Esophagus mucosa (tissue), 1 donor: Measurements from ENCODE around the gene RPL10A. TPM values are rescaled to one million over a fixed set of nuclear protein-coding genes. Genes with fewer than 3 reads are reported as not detected.
A peak's percentile ranks its signal among the peaks of the same experiment; 100 is the strongest.

Source experiments
- ATAC-seq: fragments of 200-7000 bp; cut with Tn5 transposase; one replicate; pipeline ENCODE4 v1.9.1; 2020
- total RNA-seq: library from RNA; stranded (reverse); gene quantifications from one replicate; pipeline ENCODE4 v1.2.4, GENCODE V29; 2023
- donor health status: DM: yes; HTN: yes; CAD: no.

RPL10A gene
- total RNA-seq, 1 donor from 2014 or later, result 1,723 TPM

- peak; percentile 53 for ATAC-seq
Measured at GRCh38 chr6:35449287-35449881, 18.8 kb upstream of the RPL10A start.

- no peak for ATAC-seq
Measured at GRCh38 chr6:35451354-35452182, 16.6 kb upstream of the RPL10A start.

GRCh38 chr6:35452183-35453090 lies 15.8 kb upstream of the RPL10A start, which contains the start of gene FANCE:
Gene FANCE, plus strand, starts transcription at chr6:35452338. Its CDS starts 208 bp downstream, at chr6:35452546.
- peak; percentile 92 for ATAC-seq

GRCh38 chr6:35453236-35453635 lies 15.0 kb upstream of the RPL10A start:
- ATAC-seq, result no peak

- ATAC-seq, result peak; percentile 42
Measured at GRCh38 chr6:35454391-35455110, 13.7 kb upstream of the RPL10A start.

- no peak for ATAC-seq
Measured at GRCh38 chr6:35457907-35458306, 10.3 kb upstream of the RPL10A start.

GRCh38 chr6:35461270-35461669 lies 6.9 kb upstream of the RPL10A start:
- ATAC-seq, result peak; percentile 71

- no peak for ATAC-seq
Measured at GRCh38 chr6:35463292-35463691, 4.9 kb upstream of the RPL10A start.

GRCh38 chr6:35465646-35466045 lies 2.6 kb upstream of the RPL10A start:
- no peak for ATAC-seq

GRCh38 chr6:35468980-35469750 lies 964 bp downstream of the RPL10A start:
- ATAC-seq, result peak; percentile 6

GRCh38 chr6:35469751-35470662 lies 1.8 kb downstream of the RPL10A start:
- ATAC-seq, result peak; percentile 6

- no peak for ATAC-seq
Measured at GRCh38 chr6:35470663-35471120, 2.5 kb downstream of the RPL10A start.

GRCh38 chr6:35471836-35472345 lies 3.7 kb downstream of the RPL10A start:
- no peak for ATAC-seq

- no peak for ATAC-seq
Measured at GRCh38 chr6:35473075-35473849, 5.1 kb downstream of the RPL10A start.

- no peak for ATAC-seq
Measured at GRCh38 chr6:35473850-35474130, 5.6 kb downstream of the RPL10A start.

- ATAC-seq, result peak; percentile 14
Measured at GRCh38 chr6:35474131-35474941, 6.1 kb downstream of the RPL10A start.

GRCh38 chr6:35474942-35475570 lies 6.9 kb downstream of the RPL10A start:
- no peak for ATAC-seq

GRCh38 chr6:35475573-35475972 lies 7.4 kb downstream of the RPL10A start:
- no peak for ATAC-seq
